ENCODE data around the gene MMD. TPM values are rescaled to one million over a fixed set of nuclear protein-coding genes. Genes with fewer than 3 reads are reported as not detected.
A peak's percentile ranks its signal among the peaks of the same experiment; 100 is the strongest.

Gene MMD
- total and polyA plus RNA-seq, 9 of the 15 experiments (the other 6 are each of a cell fraction or from before 2014, with no cell fraction given): 3.1 to 18.9 (median 10.7) TPM

GRCh38 chr17:55440391-55440790 lies 18.8 kb upstream of the MMD start:
- peaks cover 0 to 19% of the 10 kb centered on the region in 2 experiments; a peak in 3 of 5 replicates for H3K4me1 ChIP-seq (replicated peaks in 1 of 2; ENCODE audit: control insufficient read depth in 2 of 2, insufficient read depth in 2 of 2, low read length in 2 of 2)
- ChIA-PET CTCF (ENCODE audit: low intra/inter-chr PET ratio) (no interaction called here), POLR2A (interaction anchor here (0.6 to 1.6 kb wide), 3 partner anchors 11 to 275 kb away, joined by 3 to 5 read pairs (median 3); partner anchors contain the start of gene MMD)
- WGBS (ENCODE audit: insufficient coverage, low coverage, missing lambda C conversion rate): 23% methylated on average over 3 of the region's 3 CpGs
- H3K27me3 ChIP-seq (ENCODE audit: control insufficient read depth in 2 of 2, insufficient read depth in 2 of 2, low read length in 2 of 2): no peaks in the 10 kb centered on the region
- H3K9me1 ChIP-seq (ENCODE audit: control insufficient read depth, insufficient read depth, low read length): no peaks in the 10 kb centered on the region
- no TSS peak for BruUV-seq (replicated peaks)
- in situ Hi-C loops (cut with MboI): no loop called here
- H2AFZ ChIP-seq (ENCODE audit: low read depth, low read length): peak overlapping the region; percentile 17; the same call in 1 of the 2 replicates
- H3K9ac ChIP-seq (ENCODE audit: insufficient read depth in 1 of 2, low read depth in 2 of 2, low read length in 2 of 2): no peak overlapping the region
- ATAC-seq (no peak), FAIRE-seq (no peak), DNase-seq (ENCODE audit: extremely low read depth in 1 of 4, low spot score in 3 of 4) (no peak)
- no peaks in the 10 kb centered on the region for H3K79me2 ChIP-seq (ENCODE audit: control insufficient read depth, insufficient read depth, low read length)
- no peak overlapping the region for H3K4me3 ChIP-seq
- H3K9me3 ChIP-seq (replicated peaks; ENCODE audit: control insufficient read depth, insufficient read depth, low read depth, low read length): no peaks in the 10 kb centered on the region
- no peak overlapping the region for H3K27ac ChIP-seq (ENCODE audit: extremely low read depth, low read depth, low read length)
- no peak for TF ChIP-seq ZFP30 (CRISPR knock-in tag; IDR thresholded peaks at IDR 0.05; ENCODE audit: borderline replicate concordance)
- TF ChIP-seq MAFG (tag; conservative IDR thresholded peaks at IDR 0.05): 0 out of 2 replicates have a peak, but pooled peaks have one; percentile 18
- no peak for TF ChIP-seq ZNF655 (CRISPR knock-in tag; IDR thresholded peaks at IDR 0.05)
- no peak for TF ChIP-seq E2F4 (CRISPR knock-in tag; IDR thresholded peaks at IDR 0.05; ENCODE audit: low read depth)
- no peak for TF ChIP-seq ZSCAN32 (CRISPR knock-in tag; IDR thresholded peaks at IDR 0.05)
- TF ChIP-seq ZNF165 (CRISPR knock-in tag; IDR thresholded peaks at IDR 0.05; ENCODE audit: borderline replicate concordance): no peak
- TF ChIP-seq NR1H2 (CRISPR knock-in tag; IDR thresholded peaks at IDR 0.05): no peak
- peak; percentile 21; the same call in 1 of the 2 replicates for TF ChIP-seq TAL1 (IDR thresholded peaks at IDR 0.05)
- 0 out of 2 replicates have a peak, but pooled peaks have one; percentile 6 for TF ChIP-seq CBFA2T2 (conservative IDR thresholded peaks at IDR 0.05)
- TF ChIP-seq CBFA2T3 (IDR thresholded peaks at IDR 0.05): peak; percentile 24; the same call in 1 of the 2 replicates
- intact Hi-C loops (cut with micrococcal nuclease): no loop called here
- no peak overlapping the region for H3K4me2 ChIP-seq (ENCODE audit: insufficient read depth, low read length)
- H4K20me1 ChIP-seq (replicated peaks; ENCODE audit: control insufficient read depth, insufficient read depth, low read length): no peaks in the 10 kb centered on the region
- no peaks in the 10 kb centered on the region for H3K36me3 ChIP-seq (ENCODE audit: control insufficient read depth, insufficient read depth, low read length)

All from K562 (cell line).